Smooth muscle cell (in vitro differentiated cells): ENCODE measurements around the gene DSCAML1. TPM values are rescaled to one million over a fixed set of nuclear protein-coding genes. Genes with fewer than 3 reads are reported as not detected.

Source experiments
- DNase-seq: peaks from one replicate; lab custom pipeline; 2025; ENCODE audit not compliant: unreplicated experiment; lab: John Stamatoyannopoulos, UW
- H2AFZ ChIP-seq: fragments of 200-600 bp; sonication (generic); 2 replicates; pipeline ENCODE4 v1.6.0; 2016; ENCODE audit warnings: antibody characterized with exemption, low read depth, mild to moderate bottlenecking
- H3F3A ChIP-seq: fragments of 200-600 bp; sonication (generic); 2 replicates; pipeline ENCODE4 v1.6.0; 2017; ENCODE audit warnings: antibody characterized with exemption, low read depth
- H3K27ac ChIP-seq: fragments of 200-600 bp; sonication (generic); 2 replicates; pipeline ENCODE4 v1.5.1; 2016; ENCODE audit warnings: low read depth, mild to moderate bottlenecking
- H3K27me3 ChIP-seq: fragments of 200-600 bp; sonication (generic); 2 replicates; pipeline ENCODE4 v1.6.1; 2016; ENCODE audit warnings: low read depth, mild to moderate bottlenecking
- H3K36me3 ChIP-seq: fragments of 200-600 bp; sonication (generic); 2 replicates; pipeline ENCODE4 v1.5.1; 2016; ENCODE audit warnings: low read depth
- H3K4me1 ChIP-seq: fragments of 200-600 bp; sonication (generic); 2 replicates; pipeline ENCODE4 v1.5.1; 2016; ENCODE audit warnings: low read depth
- H3K4me2 ChIP-seq: fragments of 200-600 bp; sonication (generic); 2 replicates; pipeline ENCODE4 v1.6.0; 2016; ENCODE audit warnings: mild to moderate bottlenecking
- H3K4me3 ChIP-seq: fragments of 200-600 bp; sonication (generic); 2 replicates; pipeline ENCODE4 v1.5.1; 2016; ENCODE audit warnings: mild to moderate bottlenecking
- H3K79me2 ChIP-seq: fragments of 200-600 bp; sonication (generic); 2 replicates; pipeline ENCODE4 v1.6.0; 2016; ENCODE audit warnings: low read depth, mild to moderate bottlenecking
- H3K9ac ChIP-seq: fragments of 200-600 bp; sonication (generic); 2 replicates; pipeline ENCODE4 v1.6.0; 2016; ENCODE audit warnings: low read depth
- H3K9me3 ChIP-seq: fragments of 200-600 bp; sonication (generic); replicated peaks from 2 replicates; pipeline ENCODE4 v1.5.1; 2016; ENCODE audit warnings: low read depth
- H4K20me1 ChIP-seq: fragments of 200-600 bp; sonication (generic); 2 replicates; pipeline ENCODE4 v1.6.0; 2016; ENCODE audit warnings: low read depth
- WGBS: methylation state at CpG from one replicate; pipeline ENCODE4 v1.1.7; 2016; ENCODE audit warnings: low lambda C conversion rate; 5-methylcytosine and 5-hydroxymethylcytosine counted together
- polyA plus RNA-seq: library from polyadenylated mRNA; unstranded; fragments of >200 nt; fragmentation: Nextera tagmentation; extraction: Ambion mirVana; gene quantifications from 2 replicates; pipeline ENCODE4 v1.2.1, GENCODE V29; 2016
- total RNA-seq: library from RNA; depleted of rRNA; stranded (reverse); fragments of >200 nt; gene quantifications from 2 replicates; pipeline ENCODE4 v1.2.3, GENCODE V29; 2014
- TF ChIP-seq, protein P1 (sequence below): fragments of 200-600 bp; sonication (generic); IDR thresholded peaks from 2 replicates; pipeline ENCODE4 v1.5.1; 2017; ENCODE audit warnings: borderline replicate concordance, mild to moderate bottlenecking, antibody characterized with exemption; ENCODE audit not compliant: insufficient read depth, poor library complexity, severe bottlenecking

The DSCAML1 gene
- total and polyA plus RNA-seq, 2 experiments from 2014 or later: 0.22 TPM; not detected in 1

DNA sequence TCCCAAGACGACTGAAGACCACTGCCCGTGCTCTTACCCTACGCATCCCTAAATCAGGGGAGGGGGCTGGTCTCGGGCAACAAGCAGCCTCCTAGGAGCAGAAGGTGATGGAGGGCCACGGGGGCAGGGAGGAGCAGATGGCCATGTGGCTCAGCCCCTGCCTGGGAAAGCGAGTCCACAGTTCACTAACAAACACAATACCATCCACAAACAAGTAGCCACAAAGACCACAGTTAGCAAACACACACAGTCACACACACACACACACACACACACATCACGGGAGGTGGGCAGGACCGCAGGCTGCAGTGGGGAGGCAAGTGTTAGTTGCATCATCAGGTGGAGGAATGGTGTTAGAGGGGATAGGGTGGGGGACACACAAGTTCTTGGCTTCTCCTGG, 40.8 kb upstream of the DSCAML1 start:
- H3K27ac ChIP-seq: no peak overlapping the region
- no peaks in the 10 kb centered on the region for H4K20me1 ChIP-seq
- no peak overlapping the region for H3K9ac ChIP-seq
- no peaks in the 10 kb centered on the region for H3K4me1 ChIP-seq
- no peak overlapping the region for H3K4me2 ChIP-seq
- H3K79me2 ChIP-seq: no peaks in the 10 kb centered on the region
- TF ChIP-seq, protein P1, sequence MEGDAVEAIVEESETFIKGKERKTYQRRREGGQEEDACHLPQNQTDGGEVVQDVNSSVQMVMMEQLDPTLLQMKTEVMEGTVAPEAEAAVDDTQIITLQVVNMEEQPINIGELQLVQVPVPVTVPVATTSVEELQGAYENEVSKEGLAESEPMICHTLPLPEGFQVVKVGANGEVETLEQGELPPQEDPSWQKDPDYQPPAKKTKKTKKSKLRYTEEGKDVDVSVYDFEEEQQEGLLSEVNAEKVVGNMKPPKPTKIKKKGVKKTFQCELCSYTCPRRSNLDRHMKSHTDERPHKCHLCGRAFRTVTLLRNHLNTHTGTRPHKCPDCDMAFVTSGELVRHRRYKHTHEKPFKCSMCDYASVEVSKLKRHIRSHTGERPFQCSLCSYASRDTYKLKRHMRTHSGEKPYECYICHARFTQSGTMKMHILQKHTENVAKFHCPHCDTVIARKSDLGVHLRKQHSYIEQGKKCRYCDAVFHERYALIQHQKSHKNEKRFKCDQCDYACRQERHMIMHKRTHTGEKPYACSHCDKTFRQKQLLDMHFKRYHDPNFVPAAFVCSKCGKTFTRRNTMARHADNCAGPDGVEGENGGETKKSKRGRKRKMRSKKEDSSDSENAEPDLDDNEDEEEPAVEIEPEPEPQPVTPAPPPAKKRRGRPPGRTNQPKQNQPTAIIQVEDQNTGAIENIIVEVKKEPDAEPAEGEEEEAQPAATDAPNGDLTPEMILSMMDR: no peak
- H3K4me3 ChIP-seq: no peak overlapping the region
- 90% methylated on average over 8 of the region's 8 CpGs for whole genome bisulfite sequencing
- H3K9me3 ChIP-seq: no peaks in the 10 kb centered on the region
- no peaks in the 10 kb centered on the region for H3K27me3 ChIP-seq
- H2AFZ ChIP-seq: no peak overlapping the region
- no peak for DNase-seq
- H3F3A ChIP-seq: no peaks in the 10 kb centered on the region
- H3K36me3 ChIP-seq: no peaks in the 10 kb centered on the region

DNA sequence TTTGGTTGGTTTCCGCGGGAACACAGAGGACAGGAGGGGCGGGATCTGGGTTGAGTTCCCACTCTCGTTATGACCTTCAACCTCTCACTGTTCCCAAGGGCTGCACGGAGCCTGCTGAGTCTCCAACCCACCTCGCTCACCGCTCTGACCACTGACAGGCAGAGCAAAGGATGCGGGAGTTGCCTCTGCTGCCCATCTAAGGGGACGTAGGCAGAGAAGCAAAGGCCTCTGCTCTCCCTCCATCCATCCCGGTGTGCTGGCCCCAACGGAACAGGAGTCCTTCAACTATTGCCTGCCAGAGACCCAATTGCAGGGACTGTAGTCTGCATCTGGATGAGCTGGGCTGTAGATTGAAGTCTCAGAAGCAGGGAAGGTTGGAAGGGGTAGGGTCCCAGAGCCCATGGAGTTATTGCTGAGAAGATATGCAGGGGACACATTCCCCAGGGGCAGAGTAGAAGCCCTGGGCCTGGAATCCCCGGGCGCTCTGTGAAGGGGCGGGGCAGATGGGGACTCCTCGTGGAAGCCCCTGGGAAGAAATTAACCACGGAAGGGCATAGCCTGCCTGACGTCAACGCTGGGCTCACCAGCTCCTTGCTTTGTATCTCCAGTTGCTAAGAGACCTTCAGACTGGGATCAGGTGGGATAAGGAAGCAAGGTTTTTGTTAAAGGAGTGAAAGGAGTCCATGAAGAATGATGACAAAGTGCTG, 40.2 kb upstream of the DSCAML1 start:
- Histone ChIP-seq H3K4me3 (no peak overlapping the region), H4K20me1 (no peaks in the 10 kb centered on the region), H3F3A (no peaks in the 10 kb centered on the region), H3K27me3 (no peaks in the 10 kb centered on the region), H2AFZ (no peak overlapping the region), H3K27ac (no peak overlapping the region), H3K4me2 (no peak overlapping the region), H3K9me3 (no peaks in the 10 kb centered on the region), H3K4me1 (no peaks in the 10 kb centered on the region), H3K36me3 (no peaks in the 10 kb centered on the region), H3K79me2 (no peaks in the 10 kb centered on the region), H3K9ac (no peak overlapping the region)
- WGBS: 87% methylated on average over 18 of the region's 18 CpGs
- TF ChIP-seq, protein P1: no peak
- DNase-seq: no peak

DNA sequence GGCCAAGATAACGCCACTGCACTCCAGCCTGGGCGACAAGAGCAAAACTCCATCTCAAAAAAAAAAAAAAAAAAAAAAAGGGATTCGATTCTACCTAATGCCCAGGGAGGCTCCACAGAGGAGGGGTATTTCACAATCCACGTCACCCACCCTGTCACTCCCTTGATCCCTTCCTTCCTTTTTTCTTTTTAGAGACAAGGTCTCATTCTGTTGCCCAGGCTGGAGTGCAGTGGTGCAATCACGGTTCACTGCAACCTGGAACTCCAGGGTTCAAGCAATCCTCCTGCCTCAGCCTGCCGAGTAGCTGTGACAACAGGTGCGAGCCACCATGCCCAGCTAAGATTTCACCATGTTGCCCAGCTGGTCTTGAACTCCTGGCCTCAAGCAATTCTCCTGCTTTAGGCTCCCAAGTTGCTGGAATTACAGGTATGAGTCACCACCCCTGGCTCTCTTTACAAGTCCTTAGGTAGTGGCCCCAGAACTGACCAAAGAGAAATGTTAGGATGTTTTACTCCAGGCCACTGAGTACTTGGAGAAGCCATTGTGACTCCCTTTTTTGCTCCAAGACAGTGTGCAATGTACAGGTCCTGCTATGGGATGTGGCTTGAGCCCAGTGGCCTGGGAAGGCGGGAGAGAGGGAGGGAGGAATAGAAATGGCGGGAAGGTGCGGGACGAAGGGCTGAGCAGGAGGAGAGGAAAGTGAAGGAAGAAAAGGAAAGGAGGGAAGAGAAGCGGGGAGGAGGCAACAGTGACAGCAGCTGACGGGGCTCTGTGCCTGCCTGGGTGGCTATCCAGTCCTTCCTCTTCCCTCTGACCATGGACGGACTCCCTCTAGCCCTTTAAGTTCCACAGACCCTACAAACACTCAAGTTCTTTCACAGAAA, 39.3 kb upstream of the DSCAML1 start:
- no peaks in the 10 kb centered on the region for H3K9me3 ChIP-seq
- no peak overlapping the region for H3K27ac ChIP-seq
- 94% methylated on average over 12 of the region's 14 CpGs for WGBS
- H3F3A ChIP-seq: no peaks in the 10 kb centered on the region
- H3K9ac ChIP-seq: no peak overlapping the region
- no peaks in the 10 kb centered on the region for H3K27me3 ChIP-seq
- no peaks in the 10 kb centered on the region for H3K79me2 ChIP-seq
- no peaks in the 10 kb centered on the region for H4K20me1 ChIP-seq
- TF ChIP-seq, protein P1: no peak
- H2AFZ ChIP-seq: no peak overlapping the region
- no peak overlapping the region for H3K4me3 ChIP-seq
- H3K4me1 ChIP-seq: no peaks in the 10 kb centered on the region
- H3K36me3 ChIP-seq: no peaks in the 10 kb centered on the region
- no peak overlapping the region for H3K4me2 ChIP-seq
- no peak for DNase-seq
